SH-SY5Y (cell line): ENCODE results near the gene ACTG2.

Source experiments
- GATA2 ChIP-seq: IDR thresholded peaks from 2 replicates; pipeline ENCODE4 v1.6.1; 2011; ENCODE audit warnings: mild to moderate bottlenecking, low read depth, low read length
- GATA3 ChIP-seq: IDR thresholded peaks from 2 replicates; pipeline ENCODE4 v1.6.1; 2011; ENCODE audit warnings: low read depth, mild to moderate bottlenecking, low read length, moderate library complexity

Gene ACTG2

DNA sequence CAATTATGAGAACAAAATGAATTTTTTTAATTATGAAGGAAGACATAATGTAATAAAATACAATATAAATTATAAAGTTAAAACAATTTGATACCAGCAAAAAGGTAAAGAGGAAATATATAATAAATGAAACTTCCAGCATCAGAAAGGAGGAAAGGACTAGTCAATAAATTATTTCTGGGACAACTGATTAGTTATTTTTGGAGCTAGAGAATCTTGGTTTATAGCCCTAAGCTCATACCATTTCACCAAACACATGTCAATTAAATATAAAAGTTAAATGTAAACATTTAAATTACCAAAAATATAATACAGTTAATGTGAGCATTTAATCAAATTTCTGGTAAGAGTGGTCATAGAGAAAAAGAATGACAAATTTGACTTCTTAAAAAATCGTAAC is 12.1 kb downstream of the ACTG2 start:
- TF ChIP-seq GATA3 (no peak), GATA2 (no peak)

- TF ChIP-seq GATA3 (no peak), GATA2 (no peak)
Measured at GRCh38 chr2:73906847-73907505, 14.2 kb downstream of the ACTG2 start.

DNA sequence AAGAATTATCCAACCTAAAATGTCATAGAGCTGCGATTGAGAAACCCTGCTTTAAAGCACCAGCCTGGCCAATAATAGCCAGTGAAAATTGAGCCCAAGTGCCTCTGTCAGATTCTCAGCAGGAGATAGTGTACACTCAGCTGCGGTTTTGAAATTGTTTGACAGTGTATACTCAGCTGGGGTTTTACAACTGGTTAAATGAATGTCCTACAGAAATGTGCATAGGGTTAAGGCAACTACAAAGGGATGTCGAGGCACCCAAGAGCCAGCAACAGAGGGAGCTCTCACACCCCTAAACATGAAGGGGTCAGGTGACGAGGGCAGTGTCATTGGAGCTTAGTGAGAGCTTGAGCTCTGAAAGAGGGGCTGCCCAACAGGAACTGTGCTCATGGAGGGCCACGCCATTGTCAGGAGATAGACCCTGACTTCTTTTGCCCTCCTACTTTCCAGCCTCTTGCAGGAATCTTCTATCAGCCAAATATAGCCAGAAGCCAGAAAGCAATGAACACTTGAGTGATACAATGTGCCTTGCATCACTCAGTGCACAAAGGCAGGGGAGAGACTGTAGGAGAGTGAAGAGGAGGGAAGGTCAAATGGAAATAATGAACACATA is 15.1 kb downstream of the ACTG2 start:
- TF ChIP-seq GATA2 (no peak), GATA3 (no peak)

DNA sequence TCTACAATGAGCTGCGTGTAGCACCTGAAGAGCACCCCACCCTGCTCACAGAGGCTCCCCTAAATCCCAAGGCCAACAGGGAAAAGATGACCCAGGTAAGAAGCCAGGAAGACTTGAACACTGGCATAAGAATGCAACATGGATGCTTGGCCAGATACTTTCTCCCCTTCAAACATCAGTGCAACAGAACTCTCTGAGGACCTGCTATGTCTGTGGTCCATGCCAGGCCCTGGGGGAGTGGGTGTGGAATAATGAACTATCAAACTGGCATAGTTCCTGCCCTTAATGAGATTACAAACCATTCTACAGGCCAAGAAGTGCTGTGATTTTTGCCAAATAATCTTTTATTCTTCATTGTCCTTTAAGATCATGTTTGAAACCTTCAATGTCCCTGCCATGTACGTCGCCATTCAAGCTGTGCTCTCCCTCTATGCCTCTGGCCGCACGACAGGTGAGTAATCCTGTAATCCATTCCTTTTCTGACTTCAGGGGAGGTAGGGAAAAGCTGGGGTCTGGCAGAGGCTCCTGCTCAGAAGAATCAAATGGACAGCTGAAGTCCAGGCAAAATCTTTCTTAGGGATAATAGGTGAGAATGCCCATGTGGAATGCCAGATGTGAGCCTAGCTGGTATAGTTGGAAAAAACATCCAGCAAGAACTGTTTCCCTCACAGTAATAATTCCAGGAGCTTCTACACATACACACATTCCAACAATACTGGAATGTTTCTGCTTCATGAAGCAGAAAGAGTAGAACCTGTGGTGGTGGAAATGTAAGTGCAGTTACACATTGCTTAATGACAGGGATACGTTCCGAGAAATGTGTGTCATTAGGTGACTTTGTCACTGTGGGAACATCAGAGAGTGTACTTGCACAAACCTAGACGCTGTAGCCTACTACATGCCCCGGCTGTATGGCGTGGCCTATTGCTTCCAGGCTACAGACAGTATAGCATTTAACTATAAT is 16.2 kb downstream of the ACTG2 start:
- TF ChIP-seq GATA3 (no peak), GATA2 (no peak)

GRCh38 chr2:73910873-73911547 is 18.2 kb downstream of the ACTG2 start:
- TF ChIP-seq GATA3 (no peak), GATA2 (no peak)

- no peak for TF ChIP-seq GATA2
- no peak for TF ChIP-seq GATA3
Measured at GRCh38 chr2:73911548-73912208, 18.9 kb downstream of the ACTG2 start.

DNA sequence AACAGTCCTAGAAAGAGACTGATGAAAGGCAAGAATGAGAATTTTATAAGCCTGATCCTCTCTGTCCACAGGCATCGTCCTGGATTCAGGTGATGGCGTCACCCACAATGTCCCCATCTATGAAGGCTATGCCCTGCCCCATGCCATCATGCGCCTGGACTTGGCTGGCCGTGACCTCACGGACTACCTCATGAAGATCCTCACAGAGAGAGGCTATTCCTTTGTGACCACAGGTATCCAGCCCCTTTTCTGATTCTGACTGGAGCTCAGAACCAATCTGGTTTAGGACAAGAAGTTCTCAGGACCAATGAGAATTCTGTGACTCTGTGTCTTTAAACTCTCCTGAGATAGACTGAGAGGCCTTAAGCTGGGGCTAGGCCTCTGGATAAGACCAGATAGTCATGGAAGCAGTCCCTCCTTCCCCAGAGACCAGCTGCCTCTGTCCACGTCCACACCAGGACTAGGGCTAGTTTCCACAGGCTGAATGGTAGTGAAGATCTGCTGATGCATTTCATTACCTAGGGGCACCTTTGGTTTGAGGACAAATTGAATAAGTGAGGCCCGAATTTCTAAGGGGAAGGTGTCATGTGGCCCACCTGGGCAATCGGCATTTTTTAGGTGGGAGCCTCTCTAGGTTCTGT is 20.7 kb downstream of the ACTG2 start:
- no peak for TF ChIP-seq GATA2
- TF ChIP-seq GATA3: no peak

- TF ChIP-seq GATA3 (no peak), GATA2 (no peak)
Measured at GRCh38 chr2:73914667-73915066, 21.9 kb downstream of the ACTG2 start.

- TF ChIP-seq GATA2: no peak
- TF ChIP-seq GATA3: no peak
Measured at GRCh38 chr2:73915437-73915993, 22.7 kb downstream of the ACTG2 start.

DNA sequence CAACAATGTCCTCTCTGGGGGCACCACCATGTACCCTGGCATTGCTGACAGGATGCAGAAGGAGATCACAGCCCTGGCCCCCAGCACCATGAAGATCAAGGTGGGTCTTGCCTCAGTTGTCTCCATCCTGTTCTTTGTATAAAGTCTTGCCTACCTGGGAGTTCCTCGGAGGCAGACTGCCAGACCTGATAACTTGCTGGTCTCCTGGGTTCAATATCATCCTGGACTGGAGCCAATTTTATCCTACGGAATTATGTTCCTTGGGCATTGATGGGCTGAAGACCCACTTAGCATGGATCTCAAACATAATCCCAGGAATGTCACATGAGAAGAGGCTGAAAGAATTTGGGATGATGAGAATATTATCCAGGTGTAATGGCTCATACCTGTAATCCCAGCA is 23.9 kb downstream of the ACTG2 start:
- TF ChIP-seq GATA2 (no peak), GATA3 (no peak)

DNA sequence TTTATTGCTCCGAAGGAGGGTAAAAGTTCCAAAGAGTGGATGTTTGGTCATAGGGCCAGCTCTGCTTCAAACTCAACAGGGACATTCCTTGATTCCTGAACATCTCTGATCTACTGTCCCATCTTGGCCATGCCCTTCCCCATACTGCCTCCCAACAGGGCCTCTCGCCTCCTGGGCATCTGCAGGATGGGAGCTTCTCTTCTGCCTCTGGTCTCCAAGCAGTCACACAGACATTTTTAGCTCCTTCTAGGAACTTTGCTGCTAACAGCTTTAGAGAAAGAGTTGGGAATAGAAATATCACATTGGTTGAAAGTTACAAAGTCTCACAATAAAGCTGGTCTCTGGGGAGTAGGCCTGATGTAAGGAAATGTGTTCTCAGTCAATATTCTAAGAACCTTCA is 24.5 kb downstream of the ACTG2 start:
- TF ChIP-seq GATA3 (no peak), GATA2 (no peak)

GRCh38 chr2:73917696-73918207 is 24.9 kb downstream of the ACTG2 start:
- TF ChIP-seq GATA2: no peak
- TF ChIP-seq GATA3: no peak

DNA sequence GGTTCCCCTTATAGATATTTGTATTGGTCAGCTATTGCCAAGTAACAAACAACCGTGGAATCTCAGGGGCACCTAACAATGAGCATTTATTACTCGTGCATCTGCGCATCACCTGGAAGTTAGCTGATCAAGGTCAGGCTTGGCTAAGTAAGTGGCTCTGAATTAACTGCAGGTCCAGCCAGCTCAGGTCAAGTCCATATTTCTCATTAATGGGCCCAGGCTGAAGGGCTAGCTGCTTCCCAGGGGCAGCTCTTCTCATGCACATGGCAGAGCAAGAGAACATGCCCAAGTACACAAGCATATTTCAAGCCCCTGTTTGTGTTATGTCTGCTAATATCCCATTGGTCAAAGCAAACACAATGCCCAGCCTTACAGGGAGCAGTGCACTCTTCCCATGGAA is 26.0 kb downstream of the ACTG2 start:
- TF ChIP-seq GATA2 (no peak), GATA3 (no peak)
